A673 (cell line): Measurements from ENCODE around the gene PPP1R13L. TPM values are rescaled to one million over a fixed set of nuclear protein-coding genes. Genes with fewer than 3 reads are reported as not detected.

ENCODE experiments used
- BruUV-seq: library from RNA; stranded (reverse); fragments of 400-500 nt; replicated peaks from 2 replicates; lab custom pipeline; 2021; lab: Mats Ljungman, UMichigan
- CTCF ChIA-PET: fragments of 300-600 bp; sonication (Branson Sonifier 250); formaldehyde crosslinking; loops from one replicate; lab custom pipeline; 2022; ENCODE audit warnings: antibody characterized with exemption; lab: Charles Lee
- POLR2A ChIA-PET: fragments of 300-600 bp; sonication (Branson Sonifier 250); formaldehyde crosslinking; loops from one replicate; lab custom pipeline; 2022; ENCODE audit warnings: antibody characterized with exemption; ENCODE audit not compliant: low non-redundant PET; lab: Charles Lee
- DNase-seq: peaks from one replicate; pipeline ENCODE4 v3.0.0-alpha.2; 2015; ENCODE audit warnings: low spot score
- H3K27ac ChIP-seq: fragments of 200-600 bp; sonication (generic); 2 replicates; pipeline ENCODE4 v1.5.1; 2016; ENCODE audit warnings: mixed run types, low read depth, mild to moderate bottlenecking, mixed read lengths, antibody characterized with exemption, low read length; ENCODE audit not compliant: poor library complexity, severe bottlenecking
- H3K27me3 ChIP-seq: fragments of 200-600 bp; sonication (generic); replicated peaks from 2 replicates; pipeline ENCODE4 v1.6.1; 2017; ENCODE audit warnings: mixed run types, low read depth, mild to moderate bottlenecking, mixed read lengths, antibody characterized with exemption, low read length; ENCODE audit not compliant: insufficient read depth, poor library complexity
- H3K36me3 ChIP-seq: fragments of 200-600 bp; sonication (generic); 2 replicates; pipeline ENCODE4 v1.6.1; 2016; ENCODE audit warnings: mixed run types, mild to moderate bottlenecking, mixed read lengths, antibody characterized with exemption, low read length; ENCODE audit not compliant: insufficient read depth, poor library complexity, severe bottlenecking
- H3K4me1 ChIP-seq: fragments of 200-600 bp; sonication (generic); 2 replicates; pipeline ENCODE4 v1.6.1; 2017; ENCODE audit warnings: mixed run types, mild to moderate bottlenecking, mixed read lengths, antibody characterized with exemption, low read length; ENCODE audit not compliant: insufficient read depth, poor library complexity, severe bottlenecking
- H3K4me3 ChIP-seq: fragments of 200-600 bp; sonication (generic); 2 replicates; pipeline ENCODE4 v1.5.1; 2016; ENCODE audit warnings: low read depth, mixed run types, mild to moderate bottlenecking, mixed read lengths, low read length; ENCODE audit not compliant: poor library complexity, severe bottlenecking
- H3K9me3 ChIP-seq: fragments of 200-600 bp; sonication (generic); 2 replicates; pipeline ENCODE4 v1.6.1; 2016; ENCODE audit warnings: mixed run types, low read depth, mild to moderate bottlenecking, mixed read lengths, antibody characterized with exemption, low read length; ENCODE audit not compliant: poor library complexity, severe bottlenecking
- EZH2 ChIP-seq: fragments of 200-600 bp; sonication (generic); IDR thresholded peaks from 2 replicates; pipeline ENCODE4 v1.6.1; 2017; ENCODE audit warnings: borderline replicate concordance, low read depth, mild to moderate bottlenecking, mixed read lengths, antibody characterized with exemption, low read length; ENCODE audit not compliant: poor library complexity, severe bottlenecking
- intact Hi-C: fragments of 100-400 bp; cut with micrococcal nuclease; formaldehyde crosslinking; loops from one replicate; pipeline ENCODE4 v1.10.0; 2022; ENCODE audit not compliant: unreplicated experiment
- total RNA-seq: library from RNA; stranded (reverse); gene quantifications from 2 replicates; pipeline ENCODE4 v1.2.3, GENCODE V29; 2021
- TF ChIP-seq, protein P1 (sequence below): fragments of 300-800, 200-600 bp; sonication (generic); conservative IDR thresholded peaks from 2 replicates; pipeline ENCODE4 v1.5.1; 2017; ENCODE audit warnings: low read depth, mild to moderate bottlenecking, antibody characterized with exemption, low read length, moderate library complexity, mixed read lengths

The PPP1R13L gene
- total RNA-seq, 1 experiment from 2014 or later = 5.5 TPM

DNA sequence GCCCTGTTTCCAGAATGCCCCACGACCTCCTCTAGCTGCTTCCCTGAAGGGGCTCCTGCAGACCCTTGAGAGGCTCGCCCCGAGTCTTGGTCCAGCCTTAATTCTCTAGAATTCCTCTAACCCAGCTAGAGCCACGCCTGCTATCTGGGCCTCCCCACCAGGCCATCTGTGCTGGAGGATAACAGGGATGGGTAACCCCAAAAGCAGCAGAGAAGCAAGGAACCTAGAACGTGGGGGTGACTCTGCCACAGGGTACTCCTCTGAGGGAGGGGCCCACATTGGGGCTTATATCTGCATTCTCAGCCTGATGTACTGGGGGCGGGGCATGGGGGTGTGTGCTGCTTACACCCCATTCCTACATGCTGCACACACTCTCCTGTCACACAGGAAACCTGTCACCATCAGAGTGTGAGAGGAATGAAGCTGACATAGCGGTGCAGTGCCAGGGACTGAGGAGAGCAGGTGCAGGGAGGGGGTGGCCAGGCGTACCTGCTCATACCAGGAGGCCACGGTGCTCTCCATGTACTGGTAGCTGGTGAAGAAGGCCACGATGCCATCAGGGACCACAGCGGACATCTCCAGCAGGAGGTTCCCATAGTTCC is 50.5 kb downstream of the PPP1R13L start:
- H3K9me3 ChIP-seq = no peaks in the 10 kb centered on the region
- ChIA-PET POLR2A (no interaction called here), CTCF (no interaction called here)
- DNase-seq = no peak
- H3K36me3 ChIP-seq = peaks cover 42% of the 10 kb centered on the region
- TF ChIP-seq, protein P1, sequence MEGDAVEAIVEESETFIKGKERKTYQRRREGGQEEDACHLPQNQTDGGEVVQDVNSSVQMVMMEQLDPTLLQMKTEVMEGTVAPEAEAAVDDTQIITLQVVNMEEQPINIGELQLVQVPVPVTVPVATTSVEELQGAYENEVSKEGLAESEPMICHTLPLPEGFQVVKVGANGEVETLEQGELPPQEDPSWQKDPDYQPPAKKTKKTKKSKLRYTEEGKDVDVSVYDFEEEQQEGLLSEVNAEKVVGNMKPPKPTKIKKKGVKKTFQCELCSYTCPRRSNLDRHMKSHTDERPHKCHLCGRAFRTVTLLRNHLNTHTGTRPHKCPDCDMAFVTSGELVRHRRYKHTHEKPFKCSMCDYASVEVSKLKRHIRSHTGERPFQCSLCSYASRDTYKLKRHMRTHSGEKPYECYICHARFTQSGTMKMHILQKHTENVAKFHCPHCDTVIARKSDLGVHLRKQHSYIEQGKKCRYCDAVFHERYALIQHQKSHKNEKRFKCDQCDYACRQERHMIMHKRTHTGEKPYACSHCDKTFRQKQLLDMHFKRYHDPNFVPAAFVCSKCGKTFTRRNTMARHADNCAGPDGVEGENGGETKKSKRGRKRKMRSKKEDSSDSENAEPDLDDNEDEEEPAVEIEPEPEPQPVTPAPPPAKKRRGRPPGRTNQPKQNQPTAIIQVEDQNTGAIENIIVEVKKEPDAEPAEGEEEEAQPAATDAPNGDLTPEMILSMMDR = no peak
- no peak for TF ChIP-seq EZH2
- intact Hi-C loops = no loop called here
- H3K4me3 ChIP-seq = no peak overlapping the region
- no peaks in the 10 kb centered on the region for H3K4me1 ChIP-seq
- H3K27ac ChIP-seq = no peak overlapping the region
- no peaks in the 10 kb centered on the region for H3K27me3 ChIP-seq
- no TSS peak for BruUV-seq

DNA sequence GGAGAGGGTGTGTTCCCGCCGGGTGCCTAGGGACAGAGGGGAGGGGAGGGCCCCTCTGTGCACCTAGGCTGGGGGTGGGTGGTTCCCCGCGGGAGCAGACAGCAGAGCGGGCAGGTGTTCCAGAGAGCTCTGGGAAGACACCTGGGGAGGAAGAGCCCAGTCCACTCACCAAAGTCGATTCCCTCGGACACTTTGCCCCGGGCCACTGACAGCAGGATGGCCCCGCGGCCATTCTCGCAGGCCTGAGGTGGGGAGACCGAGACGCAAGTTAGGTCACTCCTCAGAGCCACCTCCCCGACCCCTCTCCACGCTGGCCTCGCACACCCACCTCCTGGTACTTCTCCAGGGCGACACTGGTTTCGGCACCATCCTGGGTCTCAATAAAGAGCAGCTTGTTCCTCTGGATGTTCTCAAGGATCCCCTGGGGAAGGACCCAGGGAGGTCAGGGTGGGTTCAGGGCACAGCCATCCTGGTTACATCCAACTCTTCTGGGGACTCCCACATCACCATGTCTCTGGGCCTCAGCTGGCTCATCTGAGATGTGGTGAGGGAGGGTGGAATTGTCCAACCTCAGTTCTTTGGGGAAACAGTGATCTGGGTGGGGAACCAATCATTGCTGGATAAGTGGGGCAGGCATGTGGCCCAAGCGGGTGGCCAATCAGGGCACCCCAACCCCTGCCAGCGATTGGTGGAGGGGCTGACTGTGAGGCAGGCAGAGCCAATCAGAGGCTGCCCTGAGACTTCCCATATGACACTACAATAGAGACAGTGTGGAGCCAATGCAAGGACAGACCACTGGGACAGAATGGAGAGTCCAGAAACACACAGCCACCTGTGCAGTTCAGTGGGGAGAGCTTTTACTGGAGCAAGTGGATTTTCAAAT is 51.7 kb downstream of the PPP1R13L start:
- CTCF ChIA-PET = no interaction called here
- POLR2A ChIA-PET = interaction anchor here (0.7 kb wide), 1 partner anchor 14 kb away, joined by 4 read pairs; no protein-coding TSS in a partner anchor
- no peak for DNase-seq
- H3K9me3 ChIP-seq = no peaks in the 10 kb centered on the region
- H3K27ac ChIP-seq = no peak overlapping the region
- H3K4me1 ChIP-seq = no peaks in the 10 kb centered on the region
- intact Hi-C loops = no loop called here
- H3K4me3 ChIP-seq = no peak overlapping the region
- TF ChIP-seq EZH2 = no peak
- TF ChIP-seq, protein P1 = no peak
- H3K27me3 ChIP-seq = no peaks in the 10 kb centered on the region
- BruUV-seq = no TSS peak
- H3K36me3 ChIP-seq = peaks cover 42% of the 10 kb centered on the region

DNA sequence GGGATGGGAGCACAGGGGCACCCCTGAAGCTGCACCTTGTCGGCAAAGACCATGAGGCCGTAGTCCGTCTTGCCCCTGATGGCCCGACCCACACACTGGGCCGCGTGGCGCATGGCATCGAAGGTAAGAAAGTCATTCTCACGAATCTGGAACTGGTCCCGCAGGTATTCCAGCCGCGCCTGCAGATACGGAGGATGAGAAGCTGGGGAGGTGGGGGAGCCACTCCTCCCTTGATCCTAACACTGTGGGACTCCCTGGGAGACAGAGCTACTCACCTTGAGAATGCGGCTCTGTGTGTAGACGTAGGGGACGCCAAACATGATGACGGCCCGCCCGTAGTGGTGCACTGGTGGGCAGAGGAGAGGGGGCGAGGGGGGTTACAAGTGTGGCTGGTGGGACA is 52.4 kb downstream of the PPP1R13L start:
- Histone ChIP-seq H3K4me3 (no peak overlapping the region), H3K36me3 (peaks cover 42% of the 10 kb centered on the region), H3K9me3 (no peaks in the 10 kb centered on the region), H3K27me3 (no peaks in the 10 kb centered on the region), H3K4me1 (no peaks in the 10 kb centered on the region), H3K27ac (no peak overlapping the region)
- BruUV-seq = no TSS peak
- TF ChIP-seq, protein P1 = no peak
- no peak for TF ChIP-seq EZH2
- intact Hi-C loops = no loop called here
- ChIA-PET POLR2A (no interaction called here), CTCF (no interaction called here)
- no peak for DNase-seq
